Middle frontal gyrus (tissue), 1 donor: ENCODE data around the gene WDR3.
"Not testable (repeated sequence)": the region's sequence is repeated elsewhere in the genome, so short reads cannot be mapped to it uniquely, and the experiment has no call there.

Source experiments
- DNase-seq: peaks from one replicate; pipeline ENCODE4 v3.0.0-alpha.2; 2015; ENCODE audit warnings: low spot score; ENCODE audit errors: extremely low spot score

The WDR3 gene

DNA sequence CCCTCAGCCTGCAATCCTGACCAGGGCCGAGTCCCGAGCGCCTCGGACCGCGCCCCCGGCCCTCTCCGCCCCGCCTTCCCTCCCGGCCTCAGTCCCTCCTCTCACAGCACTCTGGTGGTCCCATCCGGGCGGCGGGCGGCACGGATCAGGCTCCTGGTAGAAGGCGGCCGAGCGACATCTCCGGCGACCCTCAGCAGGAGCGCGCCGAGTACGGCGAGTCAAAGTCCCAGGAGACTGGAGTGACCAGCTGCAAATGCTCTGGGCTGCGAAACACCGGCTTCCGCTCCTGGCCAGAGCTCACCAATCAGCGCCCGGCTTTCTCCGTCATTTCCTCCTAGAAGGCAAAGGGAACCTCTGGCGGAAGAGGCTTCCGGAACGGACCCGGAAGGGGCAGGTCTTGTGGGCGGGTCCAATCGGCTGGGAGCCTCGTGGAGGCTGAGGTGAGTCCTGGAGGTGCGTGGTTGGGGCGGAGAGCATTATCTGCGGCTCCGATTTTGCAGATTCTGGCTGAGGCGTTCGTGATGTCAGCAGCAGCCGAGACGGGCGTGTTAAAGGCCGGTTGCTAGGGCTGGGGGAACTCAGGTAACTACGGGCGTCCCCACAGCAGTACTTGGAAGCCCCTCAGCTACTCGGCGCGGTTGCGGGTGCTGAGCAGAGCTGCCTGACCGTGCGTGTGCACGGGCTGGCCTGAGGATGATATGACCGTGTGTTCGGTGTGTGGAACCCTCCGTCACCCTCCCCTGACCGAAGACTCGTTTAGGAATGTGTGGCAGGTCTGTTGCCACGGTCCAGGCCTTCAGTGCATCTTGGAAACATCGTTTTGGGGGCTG, at the start of gene WDR3, which contains the start of gene GDAP2:
Gene WDR3 (plus strand): TSS at position 397 of the 830 bp plus-strand sequence. CDS start 3,581 bp downstream, outside the sequence.
Gene GDAP2 (minus strand): TSS at position 279 of the 830 bp plus-strand sequence. CDS start 9,264 bp downstream, outside the sequence.
- peak; percentile 90 for DNase-seq

DNA sequence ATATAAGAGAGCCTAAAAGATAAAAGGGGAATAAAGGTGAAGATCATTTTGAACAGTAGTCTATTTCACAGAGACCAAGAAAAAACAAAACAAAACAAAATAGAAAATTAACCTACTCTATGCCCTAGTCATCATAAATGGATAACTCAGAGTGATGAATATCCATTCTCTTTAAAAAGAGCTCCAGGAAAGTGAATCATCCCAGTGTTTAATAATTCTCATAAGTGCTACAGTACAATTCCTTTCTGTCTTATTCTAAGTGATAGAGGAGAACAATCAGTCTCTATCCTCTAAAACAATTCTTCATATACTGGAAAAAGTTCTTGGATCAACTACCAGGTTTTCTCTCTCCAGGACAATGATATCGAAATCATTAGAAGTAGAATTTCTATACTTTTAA, 45.9 kb upstream of the WDR3 start:
- no peak for DNase-seq

DNA sequence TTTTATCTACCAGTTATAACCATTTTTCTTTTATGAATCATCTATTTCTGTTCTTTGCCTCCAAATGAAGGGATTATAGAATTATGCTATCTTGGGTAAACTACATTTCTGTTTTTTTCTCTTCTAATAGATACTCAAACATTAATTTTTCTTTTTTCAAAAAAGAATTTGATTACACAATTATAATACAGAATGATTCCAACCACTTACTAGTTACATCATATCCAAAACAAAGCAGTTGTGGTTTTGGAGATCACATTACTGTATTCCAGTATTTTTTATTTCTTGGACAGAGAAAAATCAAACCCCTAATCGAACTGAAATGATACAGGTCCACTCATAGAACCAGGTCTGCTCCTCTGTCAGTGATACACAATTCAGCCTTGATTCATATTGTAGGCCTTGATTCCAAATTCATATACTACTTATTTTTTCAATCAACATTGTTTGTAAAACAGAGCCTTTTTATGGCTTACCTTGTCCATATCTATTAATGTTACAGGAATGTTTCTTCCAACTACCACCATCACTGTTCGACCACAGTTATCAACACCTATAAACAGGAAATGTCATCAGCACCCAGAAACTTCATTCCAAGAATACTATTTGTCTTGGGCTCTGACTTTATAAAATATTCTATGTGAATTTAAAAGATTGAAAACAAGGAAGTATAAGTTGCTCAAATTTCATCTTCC, 43.3 kb upstream of the WDR3 start:
- DNase-seq: no peak

DNA sequence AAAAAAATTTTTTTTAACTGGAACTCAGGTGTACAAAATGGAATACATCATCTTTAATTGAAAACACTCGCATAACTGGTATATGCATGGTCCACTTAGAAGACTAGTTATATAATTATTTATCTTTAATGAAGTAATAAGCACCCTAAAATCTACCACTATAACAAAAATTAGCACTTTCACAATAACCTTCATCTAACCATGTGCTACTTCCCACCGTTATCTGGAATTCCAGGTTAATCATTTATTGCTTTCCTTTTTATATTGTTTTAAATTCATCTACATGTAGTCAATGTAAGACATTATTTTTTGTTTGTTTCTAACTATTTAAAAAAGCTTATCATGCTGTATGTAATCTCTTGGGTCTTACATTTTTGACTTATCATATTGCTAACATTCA, 39.1 kb upstream of the WDR3 start:
- DNase-seq: no peak

DNA sequence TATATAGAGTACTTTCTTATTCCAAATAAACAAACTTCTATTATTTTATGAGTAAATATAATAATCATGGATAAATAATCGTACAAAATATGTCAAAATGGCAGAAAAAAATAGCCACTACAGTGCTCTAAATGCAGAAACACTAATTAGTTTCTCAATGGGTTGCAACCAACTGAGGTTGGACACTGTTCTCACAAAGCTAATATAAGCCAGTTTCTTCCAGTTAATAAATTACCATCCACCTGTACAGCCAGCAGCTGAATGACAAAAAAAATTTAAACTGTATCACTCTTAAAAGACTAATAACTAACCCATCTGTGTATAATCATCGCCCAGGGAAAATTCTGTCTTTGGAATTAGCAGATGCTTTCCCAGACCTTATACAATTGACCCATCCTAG, 37.0 kb upstream of the WDR3 start:
- no peak for DNase-seq

DNA sequence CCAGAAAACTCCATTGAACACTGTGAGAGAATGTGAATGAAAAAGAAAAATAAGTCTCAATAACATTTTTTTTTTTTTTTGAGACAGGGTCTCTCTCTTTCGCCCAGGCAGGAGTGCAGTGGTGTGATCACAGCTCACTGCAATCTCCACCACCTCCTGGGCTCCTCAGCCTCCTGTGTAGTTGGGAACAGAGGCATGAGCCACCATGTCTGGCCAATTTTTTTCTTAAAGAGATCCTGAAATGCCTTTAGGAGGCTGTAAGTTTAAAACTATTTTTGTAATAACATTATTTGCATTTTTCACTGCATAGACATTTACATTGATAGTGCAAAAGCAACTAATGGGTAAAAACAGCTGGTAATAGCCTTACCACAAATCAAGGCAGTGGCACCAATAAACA, 35.5 kb upstream of the WDR3 start:
- no peak for DNase-seq

DNA sequence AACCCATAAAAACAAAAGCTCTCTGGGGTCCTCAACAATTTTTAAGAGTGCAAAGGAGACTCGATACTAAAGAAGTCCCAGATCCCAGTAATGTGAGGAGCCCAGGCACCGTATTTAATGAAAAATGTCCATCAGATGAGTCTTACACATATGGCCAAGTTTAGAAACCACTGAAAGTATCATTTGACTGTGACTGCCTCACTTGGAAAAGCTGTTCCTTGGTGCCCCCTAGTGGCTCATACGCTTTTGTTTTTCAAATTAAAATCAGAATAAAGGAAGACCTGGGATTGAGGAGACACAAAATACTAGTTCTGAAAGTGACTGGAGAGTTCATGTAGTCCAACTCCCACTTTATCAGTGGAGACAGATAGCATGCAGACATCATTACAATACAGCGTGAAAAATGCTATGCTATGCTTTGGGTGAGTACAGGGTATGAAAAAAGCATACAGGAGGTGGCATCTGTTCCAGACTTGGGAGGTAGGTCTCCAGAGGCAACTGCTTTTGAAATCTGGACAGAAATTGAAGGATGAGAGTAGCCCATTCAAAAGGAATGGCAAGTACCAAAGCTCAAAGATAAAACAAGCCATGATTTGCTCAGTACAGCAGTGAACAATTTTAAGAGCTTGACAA, 33.9 kb upstream of the WDR3 start:
- DNase-seq: peak; percentile 70

DNA sequence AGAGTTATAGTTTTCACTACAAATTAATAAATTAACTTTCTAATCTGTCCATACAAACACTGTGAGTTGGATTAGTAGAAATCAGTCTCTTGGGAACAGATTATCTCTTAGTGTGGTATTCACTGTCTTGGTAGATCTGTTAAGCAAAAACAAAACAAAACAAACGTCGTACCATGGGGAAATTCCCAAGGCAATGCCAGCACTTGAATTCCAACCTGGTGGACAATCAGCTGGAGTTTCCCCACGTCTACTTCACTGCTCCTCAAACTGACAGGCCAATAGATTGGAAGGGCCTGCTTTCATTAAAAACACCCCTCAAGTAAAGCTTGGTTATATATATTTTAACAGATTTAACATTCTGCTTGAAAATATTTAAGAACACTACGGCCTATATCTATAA, 32.0 kb upstream of the WDR3 start:
- no peak for DNase-seq

DNA sequence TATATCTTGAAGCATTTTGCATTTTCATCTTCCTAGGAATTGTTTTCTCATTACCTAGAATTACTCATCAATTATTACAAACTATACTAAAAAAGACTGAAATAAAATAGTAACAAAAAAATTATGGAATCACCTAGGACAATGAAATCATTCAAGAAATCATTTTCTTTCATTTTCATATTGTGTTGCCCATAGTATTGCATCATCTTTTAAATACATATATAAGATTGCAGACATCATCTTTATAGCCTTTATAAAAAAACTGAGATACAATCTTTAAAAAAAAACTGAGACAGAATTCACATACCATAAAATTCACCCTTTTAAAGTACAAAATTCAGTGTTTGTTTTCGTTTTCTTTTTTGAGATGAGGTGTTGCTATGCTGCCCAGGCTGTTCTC, 29.7 kb upstream of the WDR3 start:
- DNase-seq: no peak

DNA sequence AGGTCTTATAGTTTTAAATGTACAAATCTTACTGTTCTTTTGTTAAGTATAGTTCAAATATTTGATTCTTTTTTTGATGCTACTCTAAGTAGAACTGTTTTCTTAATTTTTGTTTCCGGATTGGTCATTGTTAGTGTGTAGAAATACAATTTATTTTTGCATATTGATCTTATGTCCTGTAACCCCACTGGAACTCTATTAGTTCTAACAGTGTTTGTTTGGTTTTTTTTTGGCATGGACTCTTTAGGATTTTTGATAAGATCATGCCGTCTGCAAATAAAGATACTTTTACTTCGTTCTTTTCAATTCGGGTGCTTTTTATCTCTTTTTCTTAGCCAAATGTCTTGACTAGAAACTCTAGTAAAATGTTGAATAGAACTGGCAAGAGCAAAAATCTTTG, 26.6 kb upstream of the WDR3 start:
- no peak for DNase-seq

DNA sequence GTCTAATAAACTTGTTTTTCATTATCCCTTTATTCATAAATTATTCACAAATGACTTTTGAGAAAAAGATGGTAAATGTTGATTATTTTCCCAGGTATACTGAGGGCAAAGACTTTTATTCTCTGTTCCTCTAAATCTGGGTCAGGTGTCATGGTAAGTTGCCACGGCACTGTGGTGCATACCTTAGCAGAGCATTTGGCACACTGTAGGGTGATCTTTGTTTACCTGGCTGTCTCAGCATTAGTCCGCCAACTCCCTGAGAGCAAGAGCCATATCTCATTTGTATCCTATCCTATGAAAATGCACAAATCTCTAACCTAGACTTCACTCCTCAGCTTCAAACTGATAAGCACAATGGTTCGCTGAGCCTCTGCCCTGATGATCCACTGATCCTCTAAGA, 25.1 kb upstream of the WDR3 start:
- no peak for DNase-seq

DNA sequence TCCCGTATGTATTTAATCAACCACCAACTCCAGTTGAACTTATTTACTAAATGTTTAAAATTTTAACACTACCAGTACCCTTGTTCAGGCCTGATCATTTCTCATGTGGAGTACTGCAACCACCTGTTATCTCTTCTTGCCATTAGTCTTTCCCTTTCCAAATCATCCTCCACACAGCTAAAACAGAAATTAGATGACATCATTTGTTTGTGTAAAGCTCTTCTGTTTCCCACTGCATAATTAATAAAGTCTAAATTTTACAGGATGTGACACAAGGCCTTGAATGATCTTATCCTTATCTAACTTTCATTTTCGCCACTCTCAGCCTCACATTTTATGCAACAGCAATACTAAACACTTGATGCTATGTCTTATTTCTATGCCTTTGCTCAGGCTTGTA, 24.5 kb upstream of the WDR3 start:
- no peak for DNase-seq

DNA sequence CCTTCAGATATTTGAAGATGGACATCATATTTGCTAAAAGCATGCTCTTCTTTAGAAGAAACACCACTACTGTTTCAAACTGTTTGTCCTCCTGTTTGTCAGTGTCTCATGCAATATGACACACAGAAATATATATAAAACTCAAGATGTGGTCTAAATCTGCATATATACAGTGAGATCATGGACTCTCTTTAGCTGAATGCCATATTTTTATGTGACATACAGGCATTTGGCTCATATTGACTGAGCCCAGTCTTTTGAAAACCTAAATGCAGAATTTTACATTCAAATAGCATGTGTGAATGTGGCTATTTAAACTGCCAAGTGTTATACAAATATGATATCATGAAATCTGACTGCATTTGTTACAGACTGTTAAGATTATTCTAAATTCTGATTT, 18.5 kb upstream of the WDR3 start:
- no peak for DNase-seq

DNA sequence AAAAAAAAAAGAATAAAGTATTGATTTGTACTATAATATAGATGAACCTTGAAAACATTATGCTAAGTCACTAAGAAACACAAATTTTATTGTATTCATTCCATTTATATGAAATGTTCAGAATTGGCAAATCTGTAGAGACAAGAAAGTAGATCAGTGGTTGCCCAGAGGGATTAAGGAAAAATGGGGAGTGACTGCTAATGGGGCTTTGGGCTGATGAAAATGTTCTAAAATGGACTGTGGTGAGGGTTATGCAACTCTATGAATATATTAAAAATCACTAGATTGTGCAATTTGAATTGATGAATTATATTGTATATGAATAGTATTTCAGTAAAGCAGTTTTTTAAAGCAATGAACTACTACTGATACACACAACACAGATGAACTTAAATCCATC, 10.2 kb upstream of the WDR3 start:
- no peak for DNase-seq

DNA sequence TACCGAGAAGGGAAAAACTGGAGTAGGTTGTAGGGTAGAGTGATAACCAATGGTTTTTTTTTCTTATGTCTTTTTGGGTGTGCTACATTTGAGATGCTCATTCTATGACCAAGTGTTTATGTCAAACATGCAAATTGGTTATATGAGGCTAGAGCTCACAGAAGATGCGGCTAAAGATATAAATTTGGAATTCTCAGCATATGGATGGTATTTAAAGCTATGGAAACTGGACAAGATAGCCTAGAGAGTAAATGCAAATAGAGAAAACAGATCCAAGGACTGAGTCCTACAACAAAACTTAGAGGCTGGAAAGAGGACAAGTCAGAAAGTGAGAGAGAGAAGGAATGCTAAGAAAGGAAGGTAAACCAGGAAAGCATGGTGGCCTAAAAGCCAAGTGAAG, 7.5 kb upstream of the WDR3 start:
- no peak for DNase-seq

DNA sequence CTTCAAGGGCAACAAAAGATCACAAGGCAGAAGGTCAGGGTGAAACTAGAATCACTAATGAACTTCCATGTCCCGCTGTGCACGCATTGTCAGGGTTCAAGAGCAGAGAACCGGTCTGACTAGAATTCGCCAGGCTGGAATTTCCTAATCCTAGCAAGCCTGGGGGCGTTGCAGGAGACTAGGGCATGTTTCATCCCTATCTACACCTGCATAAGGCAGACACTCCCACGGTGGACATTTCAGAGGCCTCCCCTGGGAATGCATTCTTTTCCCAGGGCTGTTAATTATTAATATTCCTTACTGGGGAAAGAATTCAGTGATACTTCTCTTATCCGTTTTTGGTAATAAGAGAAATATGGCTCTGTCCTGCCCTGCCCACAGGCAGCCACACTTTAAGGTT, 6.8 kb upstream of the WDR3 start:
- not testable (repeated sequence) for DNase-seq

DNA sequence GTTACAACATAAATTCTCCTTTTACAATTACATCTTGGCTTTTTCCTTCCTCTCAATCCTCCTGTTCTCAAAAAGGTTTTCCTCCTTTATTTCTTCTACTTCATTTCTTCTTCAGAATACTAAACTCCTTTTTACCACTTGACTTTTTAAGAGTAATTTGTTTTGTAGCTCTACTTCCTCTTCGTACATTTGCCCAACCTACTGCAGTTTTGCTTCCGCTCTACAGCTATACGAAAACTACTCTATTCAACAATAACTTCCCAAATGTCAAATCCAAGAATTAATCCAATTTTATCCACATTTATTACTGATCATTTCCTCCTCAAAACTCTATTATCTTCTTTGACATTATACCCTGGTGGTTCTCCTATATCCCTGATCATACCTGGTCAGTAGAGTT, 3.6 kb upstream of the WDR3 start:
- DNase-seq: no peak

DNA sequence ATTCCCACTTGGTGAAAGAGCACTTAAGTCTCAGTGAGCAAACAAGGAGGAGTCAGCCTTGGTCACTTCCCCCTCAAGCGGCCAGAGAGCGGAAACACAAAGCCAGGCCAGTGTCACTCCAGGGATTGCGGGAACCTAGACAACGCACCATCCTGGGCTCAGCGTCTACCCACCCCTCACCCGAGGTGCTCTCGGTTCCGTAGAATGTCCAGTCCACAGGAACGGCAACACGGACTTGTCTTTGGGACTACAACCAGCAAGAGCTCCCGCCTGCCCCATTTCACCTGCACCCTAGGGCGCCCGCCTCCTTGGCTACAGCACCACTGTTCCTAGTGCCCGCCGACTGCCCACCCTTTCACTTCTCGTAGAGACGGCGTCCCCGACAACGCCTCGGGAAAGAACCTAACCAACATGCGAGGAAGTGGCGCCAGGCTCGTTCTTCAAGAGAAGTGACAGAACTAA, 627 bp upstream of the WDR3 start:
- peak; percentile 6 for DNase-seq

DNA sequence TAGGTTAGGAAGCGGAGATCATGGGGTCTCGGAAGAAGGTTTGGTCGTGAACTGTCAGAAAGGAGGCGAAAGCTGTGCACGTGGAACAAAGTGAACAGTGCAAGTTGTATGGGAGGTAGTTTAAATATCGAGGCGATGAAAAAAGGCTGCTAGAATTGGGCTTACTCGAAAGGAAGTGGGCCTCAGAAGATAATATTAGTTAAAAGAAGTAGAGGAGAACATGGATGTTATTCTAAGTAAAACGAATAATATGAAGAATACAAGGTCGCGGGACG, 571 bp downstream of the WDR3 start:
- no peak for DNase-seq

DNA sequence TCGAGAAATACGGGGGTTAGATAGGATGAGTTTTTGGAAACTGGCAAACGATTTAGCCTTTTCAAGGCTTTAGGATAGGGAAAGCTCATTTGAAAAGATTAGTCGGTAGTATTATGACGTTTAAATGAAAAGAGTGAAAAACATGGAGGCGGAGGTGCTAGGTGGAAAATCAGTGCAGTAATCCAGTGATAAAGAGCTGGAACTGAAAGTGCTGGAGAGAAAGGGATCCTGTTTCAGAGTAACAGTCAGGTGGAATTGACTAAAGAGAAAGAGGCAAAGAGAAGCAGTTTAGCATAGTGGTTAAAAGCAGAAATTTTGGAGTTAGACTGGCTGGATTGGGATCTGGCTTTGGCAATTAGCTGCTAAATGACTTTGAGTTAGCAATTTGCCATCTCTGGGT, 945 bp downstream of the WDR3 start:
- no peak for DNase-seq

DNA sequence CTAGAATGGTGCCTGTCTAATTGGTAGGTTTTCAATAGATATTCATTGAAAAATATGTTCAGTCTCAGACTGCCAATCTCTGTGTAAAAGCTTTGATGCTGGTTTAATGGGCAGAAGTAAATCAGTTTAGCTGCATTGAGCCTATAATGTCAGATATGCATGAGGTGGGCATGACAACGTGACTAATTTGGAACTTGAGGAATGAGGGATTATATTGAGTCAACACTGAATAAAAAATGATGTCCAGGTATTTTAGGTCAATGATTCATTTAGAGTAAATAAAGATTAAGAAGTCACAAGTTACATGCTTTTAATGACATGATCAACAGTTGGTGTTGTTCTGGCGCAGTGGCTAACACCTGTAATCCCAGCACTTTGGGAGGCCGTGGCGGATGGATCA, 3.0 kb downstream of the WDR3 start:
- DNase-seq: no peak

DNA sequence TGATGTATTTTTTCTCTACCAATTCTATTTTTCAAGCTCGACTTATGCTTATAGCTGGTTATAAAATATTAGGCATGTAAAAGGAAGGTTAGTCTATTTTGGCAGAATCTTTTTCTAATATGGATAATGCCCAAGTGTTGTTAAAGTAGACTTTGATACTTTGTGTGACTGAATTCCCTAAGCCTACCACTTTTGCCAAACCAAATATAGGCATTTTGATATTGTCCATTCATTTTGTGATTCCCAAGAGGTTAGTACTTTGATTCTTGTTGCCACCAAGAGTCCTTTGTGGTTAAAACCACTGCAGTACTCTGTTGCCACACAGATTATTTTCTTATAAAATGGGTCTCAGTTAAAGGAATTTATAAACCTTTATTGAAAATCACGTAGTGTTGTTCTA, 4.2 kb downstream of the WDR3 start:
- no peak for DNase-seq

DNA sequence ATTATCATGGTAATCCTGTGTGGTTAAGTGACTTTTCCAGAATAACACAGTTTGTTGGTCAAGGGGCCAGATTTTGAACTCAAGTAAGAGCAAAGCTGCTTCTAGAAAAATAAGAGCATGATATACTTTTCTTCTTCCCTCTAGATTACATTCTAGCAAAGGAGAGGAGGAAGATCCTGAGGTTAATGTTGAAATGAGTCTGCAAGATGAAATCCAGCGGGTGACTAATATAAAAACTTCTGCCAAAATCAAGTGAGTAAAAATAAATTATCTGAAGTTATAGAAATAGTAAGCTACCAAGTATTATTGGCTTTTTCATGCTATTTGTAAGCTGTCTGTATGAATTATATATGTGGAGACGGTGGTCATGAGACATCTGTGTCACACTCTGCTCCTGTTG, 12.8 kb downstream of the WDR3 start:
- DNase-seq: no peak
